ENCODE measurements around the gene ADGRF4.

GRCh38 chr6:47690214-47690613 is 8.2 kb upstream of the ADGRF4 start:
- TF ChIP-seq CTCF (IDR thresholded peaks at IDR 0.05; ENCODE audit: low read depth, low read length, poor library complexity, severe bottlenecking): no peak
- TF ChIP-seq EZH2phosphoT487 (IDR thresholded peaks at IDR 0.05; ENCODE audit: borderline replicate concordance, low read length): no peak
